ENCODE measurements around the gene COL4A5.

The COL4A5 gene

GRCh38 chrX:108494406-108495090 lies 54.9 kb downstream of the COL4A5 start:
- TF ChIP-seq ZNF747 (tag by site-specific recombination; IDR thresholded peaks at IDR 0.05) (no peak), ZNF292 (tag by site-specific recombination; IDR thresholded peaks at IDR 0.05; ENCODE audit: borderline replicate concordance, low read depth) (no peak), ZNF555 (tag by site-specific recombination; conservative IDR thresholded peaks at IDR 0.05) (no peak)
- TF ChIP-seq, protein P1, sequence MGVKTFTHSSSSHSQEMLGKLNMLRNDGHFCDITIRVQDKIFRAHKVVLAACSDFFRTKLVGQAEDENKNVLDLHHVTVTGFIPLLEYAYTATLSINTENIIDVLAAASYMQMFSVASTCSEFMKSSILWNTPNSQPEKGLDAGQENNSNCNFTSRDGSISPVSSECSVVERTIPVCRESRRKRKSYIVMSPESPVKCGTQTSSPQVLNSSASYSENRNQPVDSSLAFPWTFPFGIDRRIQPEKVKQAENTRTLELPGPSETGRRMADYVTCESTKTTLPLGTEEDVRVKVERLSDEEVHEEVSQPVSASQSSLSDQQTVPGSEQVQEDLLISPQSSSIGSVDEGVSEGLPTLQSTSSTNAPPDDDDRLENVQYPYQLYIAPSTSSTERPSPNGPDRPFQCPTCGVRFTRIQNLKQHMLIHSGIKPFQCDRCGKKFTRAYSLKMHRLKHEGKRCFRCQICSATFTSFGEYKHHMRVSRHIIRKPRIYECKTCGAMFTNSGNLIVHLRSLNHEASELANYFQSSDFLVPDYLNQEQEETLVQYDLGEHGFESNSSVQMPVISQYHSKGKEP (tag by site-specific recombination; IDR thresholded peaks at IDR 0.05): no peak
- no peaks in the 10 kb centered on the region for H3K4me1 ChIP-seq (ENCODE audit: control insufficient read depth, insufficient read depth, low read length)
- H3K27ac ChIP-seq (ENCODE audit: extremely low read depth, low read depth, low read length): no peak overlapping the region
- no peaks in the 10 kb centered on the region for H3K9me3 ChIP-seq (ENCODE audit: control insufficient read depth, insufficient read depth, low read depth, low read length)
- ChIA-PET POLR2A (no interaction called here), CTCF (interaction anchor here (0.7 kb wide), 1 partner anchor 225 kb away, joined by 3 read pairs; no protein-coding TSS in a partner anchor)
- H3K4me3 ChIP-seq (ENCODE audit: low read depth, low read length): no peak overlapping the region
- no peaks in the 10 kb centered on the region for H3K36me3 ChIP-seq (ENCODE audit: control insufficient read depth in 2 of 2, insufficient read depth in 1 of 2, low read length in 2 of 2)

DNA sequence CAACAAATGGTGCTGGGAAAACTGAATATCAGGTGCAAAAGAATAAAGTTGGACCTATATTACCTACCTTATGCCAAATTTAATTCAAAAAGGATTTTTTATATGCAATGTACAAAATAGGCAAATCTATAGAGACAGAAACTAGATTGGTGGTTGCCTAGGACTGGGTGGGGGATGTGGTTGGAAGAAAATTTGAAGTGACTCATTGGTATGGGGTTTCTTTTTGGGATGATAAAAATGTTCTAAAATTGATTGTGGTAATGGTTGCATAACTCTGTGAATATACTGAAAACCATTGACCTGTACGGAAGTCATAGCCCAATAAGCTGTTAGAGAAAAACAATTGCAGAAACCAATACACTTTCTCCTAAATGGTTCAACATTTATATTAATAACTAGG lies 72.1 kb downstream of the COL4A5 start:
- TF ChIP-seq KLF17 (tag by site-specific recombination; IDR thresholded peaks at IDR 0.05) (no peak), ELK4 (IDR thresholded peaks at IDR 0.05; ENCODE audit: borderline replicate concordance, low read depth, low read length) (no peak), SP2 (tag by site-specific recombination; IDR thresholded peaks at IDR 0.05) (no peak), ZNF223 (tag by site-specific recombination; IDR thresholded peaks at IDR 0.05) (no peak)
- Histone ChIP-seq H3K4me1 (ENCODE audit: control insufficient read depth, insufficient read depth, low read length) (no peaks in the 10 kb centered on the region), H3K27ac (ENCODE audit: extremely low read depth, low read depth, low read length) (no peak overlapping the region), H3K36me3 (ENCODE audit: control insufficient read depth in 2 of 2, insufficient read depth in 1 of 2, low read length in 2 of 2) (no peaks in the 10 kb centered on the region), H3K4me3 (ENCODE audit: low read depth, low read length) (no peak overlapping the region), H3K9me3 (ENCODE audit: control insufficient read depth, insufficient read depth, low read depth, low read length) (no peaks in the 10 kb centered on the region)
- POLR2A ChIA-PET: no interaction called here
- CTCF ChIA-PET: no interaction called here

DNA sequence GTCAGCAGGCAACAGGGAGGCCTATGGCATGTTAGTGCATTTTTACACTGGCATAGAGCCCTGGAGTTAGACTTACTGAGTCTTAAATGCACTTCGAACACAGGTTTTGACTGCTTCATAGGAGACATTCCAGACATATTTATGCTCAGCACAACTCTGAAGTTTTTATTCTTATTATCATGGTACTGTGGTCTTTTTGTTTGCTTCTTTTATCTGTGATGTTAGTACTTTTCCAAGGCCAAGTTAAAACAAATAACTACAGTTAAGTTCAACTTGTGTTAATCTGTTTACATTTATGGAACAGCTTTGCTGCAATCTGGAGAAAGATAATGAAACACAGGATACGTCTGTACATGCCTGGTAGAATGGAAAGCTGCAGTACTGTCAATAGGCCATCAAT lies 76.5 kb downstream of the COL4A5 start:
- H3K9me3 ChIP-seq (ENCODE audit: control insufficient read depth, insufficient read depth, low read depth, low read length): no peaks in the 10 kb centered on the region
- no peaks in the 10 kb centered on the region for H3K4me1 ChIP-seq (ENCODE audit: control insufficient read depth, insufficient read depth, low read length)
- no peak overlapping the region for H3K27ac ChIP-seq (ENCODE audit: extremely low read depth, low read depth, low read length)
- no peak overlapping the region for H3K4me3 ChIP-seq (ENCODE audit: low read depth, low read length)
- ChIA-PET POLR2A (no interaction called here), CTCF (interaction anchor here (0.7 kb wide), 1 partner anchor 291 kb away, joined by 3 read pairs; no protein-coding TSS in a partner anchor)
- no peaks in the 10 kb centered on the region for H3K36me3 ChIP-seq (ENCODE audit: control insufficient read depth in 2 of 2, insufficient read depth in 1 of 2, low read length in 2 of 2)
- TF ChIP-seq ZNF514 (tag by site-specific recombination; IDR thresholded peaks at IDR 0.05) (no peak), ZNF18 (tag by site-specific recombination; IDR thresholded peaks at IDR 0.05) (no peak), ZNF140 (tag by site-specific recombination; IDR thresholded peaks at IDR 0.05) (no peak), ZNF202 (tag by site-specific recombination; IDR thresholded peaks at IDR 0.05; ENCODE audit: borderline replicate concordance) (no peak), ZNF544 (tag by site-specific recombination; IDR thresholded peaks at IDR 0.05) (no peak), ZIC2 (tag by site-specific recombination; IDR thresholded peaks at IDR 0.05) (no peak), ZBTB11 (tag by site-specific recombination; conservative IDR thresholded peaks at IDR 0.05; ENCODE audit: low read depth) (no peak), ZNF48 (tag by site-specific recombination; IDR thresholded peaks at IDR 0.05) (no peak), ZNF76 (tag by site-specific recombination; IDR thresholded peaks at IDR 0.05; ENCODE audit: borderline replicate concordance, low read depth) (no peak)
- TF ChIP-seq, protein P2, sequence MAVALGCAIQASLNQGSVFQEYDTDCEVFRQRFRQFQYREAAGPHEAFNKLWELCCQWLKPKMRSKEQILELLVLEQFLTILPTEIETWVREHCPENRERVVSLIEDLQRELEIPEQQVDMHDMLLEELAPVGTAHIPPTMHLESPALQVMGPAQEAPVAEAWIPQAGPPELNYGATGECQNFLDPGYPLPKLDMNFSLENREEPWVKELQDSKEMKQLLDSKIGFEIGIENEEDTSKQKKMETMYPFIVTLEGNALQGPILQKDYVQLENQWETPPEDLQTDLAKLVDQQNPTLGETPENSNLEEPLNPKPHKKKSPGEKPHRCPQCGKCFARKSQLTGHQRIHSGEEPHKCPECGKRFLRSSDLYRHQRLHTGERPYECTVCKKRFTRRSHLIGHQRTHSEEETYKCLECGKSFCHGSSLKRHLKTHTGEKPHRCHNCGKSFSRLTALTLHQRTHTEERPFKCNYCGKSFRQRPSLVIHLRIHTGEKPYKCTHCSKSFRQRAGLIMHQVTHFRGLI (tag by site-specific recombination; IDR thresholded peaks at IDR 0.05): no peak
